IgD-negative memory B cell (primary cell): Measurements from ENCODE around the gene ARHGEF12. TPM values are rescaled to one million over a fixed set of nuclear protein-coding genes. Genes with fewer than 3 reads are reported as not detected.

Experiments used
- H3K27ac Mint-ChIP-seq, 3 donors: one replicate each; pipeline ENCODE4 v1.8.0; 2020 to 2022; ENCODE audit warnings: mild to moderate bottlenecking in 3 of 3, mixed read lengths in 3 of 3, moderate library complexity in 1 of 3
- H3K27me3 Mint-ChIP-seq: one replicate; pipeline ENCODE4 v1.8.0; 2021; ENCODE audit warnings: mixed read lengths
- H3K36me3 Mint-ChIP-seq: one replicate; pipeline ENCODE4 v1.8.0; 2020; ENCODE audit warnings: mild to moderate bottlenecking, mixed read lengths
- H3K4me1 Mint-ChIP-seq, 3 donors: one replicate each; pipeline ENCODE4 v1.8.0; 2020 to 2022; ENCODE audit warnings: mixed read lengths in 3 of 3, mild to moderate bottlenecking in 1 of 3
- H3K4me3 Mint-ChIP-seq, 4 donors: one replicate each; pipeline ENCODE4 v1.8.0; 2020 to 2022; ENCODE audit warnings: mild to moderate bottlenecking in 4 of 4, mixed read lengths in 4 of 4, moderate library complexity in 3 of 4
- H3K9me3 Mint-ChIP-seq, 3 donors: one replicate each; pipeline ENCODE4 v1.8.0; 2020 to 2021; ENCODE audit warnings: mixed read lengths in 3 of 3, mild to moderate bottlenecking in 1 of 3
- polyA plus RNA-seq: library from polyadenylated mRNA; unstranded; fragments of 300-500 nt; fragmentation: Illumina TruSeq; gene quantifications from one replicate; pipeline ENCODE4 v1.2.3, GENCODE V29; 2021

ARHGEF12 gene
- polyA plus RNA-seq, 1 donor from 2014 or later: 4.5 TPM

- Mint-ChIP-seq H3K27me3 (peaks cover 57% of the 10 kb centered on the region), H3K27ac (peak overlapping the region in 1 of 3 donors; percentile 10), H3K36me3 (no peaks in the 10 kb centered on the region), H3K4me1 (peaks cover 18 to 29% (median 21%) of the 10 kb centered on the region in 3 donors), H3K4me3 (peak overlapping the region in 1 of 4 donors; percentile 25), H3K9me3 (peaks cover 0 to 2% (median 0%) of the 10 kb centered on the region in 3 donors)
These were observed 7.2 kb downstream of the ARHGEF12 start for GRCh38 chr11:120343429-120343828.

- H3K9me3 Mint-ChIP-seq: peaks cover 0 to 2% (median 0%) of the 10 kb centered on the region in 3 donors
- no peaks in the 10 kb centered on the region for H3K36me3 Mint-ChIP-seq
- peak overlapping the region in 3 of 4 donors; percentile 7 to 80 (median 43) for H3K4me3 Mint-ChIP-seq
- peak overlapping the region; percentile 7 to 32 (median 25) for H3K27ac Mint-ChIP-seq
- H3K27me3 Mint-ChIP-seq: peaks cover 56% of the 10 kb centered on the region
- H3K4me1 Mint-ChIP-seq: peaks cover 16 to 26% (median 20%) of the 10 kb centered on the region in 3 donors
These were observed 8.2 kb downstream of the ARHGEF12 start for GRCh38 chr11:120344302-120345004.

- Mint-ChIP-seq H3K4me3 (no peak overlapping the region), H3K9me3 (peaks cover 0 to 2% (median 0%) of the 10 kb centered on the region in 3 donors), H3K4me1 (peaks cover 18 to 22% (median 20%) of the 10 kb centered on the region in 3 donors), H3K27ac (no peak overlapping the region), H3K27me3 (peaks cover 55% of the 10 kb centered on the region), H3K36me3 (no peaks in the 10 kb centered on the region)
These were observed 10.0 kb downstream of the ARHGEF12 start for GRCh38 chr11:120346233-120346632.

- peaks cover 50% of the 10 kb centered on the region for H3K27me3 Mint-ChIP-seq
- H3K4me1 Mint-ChIP-seq: peaks cover 6 to 10% (median 7%) of the 10 kb centered on the region in 3 donors
- H3K36me3 Mint-ChIP-seq: peaks cover 5% of the 10 kb centered on the region
- no peaks in the 10 kb centered on the region for H3K9me3 Mint-ChIP-seq
- H3K27ac Mint-ChIP-seq: no peak overlapping the region
- H3K4me3 Mint-ChIP-seq: no peak overlapping the region
These were observed 14.4 kb downstream of the ARHGEF12 start for GRCh38 chr11:120350637-120351036.

GRCh38 chr11:120352405-120352804 is 16.2 kb downstream of the ARHGEF12 start:
- peaks cover 41% of the 10 kb centered on the region for H3K27me3 Mint-ChIP-seq
- H3K4me3 Mint-ChIP-seq: no peak overlapping the region
- no peak overlapping the region for H3K27ac Mint-ChIP-seq
- peaks cover 3 to 7% (median 5%) of the 10 kb centered on the region in 3 donors for H3K4me1 Mint-ChIP-seq
- H3K36me3 Mint-ChIP-seq: peaks cover 5% of the 10 kb centered on the region
- peaks cover 0 to 1% (median 0%) of the 10 kb centered on the region in 3 donors for H3K9me3 Mint-ChIP-seq

GRCh38 chr11:120354068-120354467 is 17.9 kb downstream of the ARHGEF12 start:
- Mint-ChIP-seq H3K27ac (no peak overlapping the region), H3K27me3 (peaks cover 35% of the 10 kb centered on the region), H3K9me3 (peaks cover 0 to 1% (median 0%) of the 10 kb centered on the region in 3 donors), H3K4me3 (no peak overlapping the region), H3K36me3 (peaks cover 7% of the 10 kb centered on the region), H3K4me1 (peaks cover 3 to 5% (median 4%) of the 10 kb centered on the region in 3 donors)

GRCh38 chr11:120354779-120355178 is 18.6 kb downstream of the ARHGEF12 start:
- peaks cover 10% of the 10 kb centered on the region for H3K36me3 Mint-ChIP-seq
- H3K27ac Mint-ChIP-seq: no peak overlapping the region
- H3K27me3 Mint-ChIP-seq: peaks cover 30% of the 10 kb centered on the region
- H3K4me1 Mint-ChIP-seq: peaks cover 2 to 5% (median 3%) of the 10 kb centered on the region in 3 donors
- H3K4me3 Mint-ChIP-seq: no peak overlapping the region
- H3K9me3 Mint-ChIP-seq: peaks cover 0 to 1% (median 0%) of the 10 kb centered on the region in 3 donors

- peaks cover 8% of the 10 kb centered on the region for H3K36me3 Mint-ChIP-seq
These were observed 21.4 kb downstream of the ARHGEF12 start for GRCh38 chr11:120357620-120358019.

GRCh38 chr11:120358729-120359128 is 22.5 kb downstream of the ARHGEF12 start:
- Mint-ChIP-seq H3K4me3 (no peak overlapping the region), H3K9me3 (peaks cover 0 to 1% (median 0%) of the 10 kb centered on the region in 3 donors), H3K27me3 (peaks cover 2% of the 10 kb centered on the region), H3K27ac (no peak overlapping the region), H3K36me3 (peaks cover 7% of the 10 kb centered on the region), H3K4me1 (peaks cover 0 to 2% (median 2%) of the 10 kb centered on the region in 3 donors)

More at GRCh38 chr11:120357620-120358019, 21.4 kb downstream of the ARHGEF12 start:
- H3K4me1 Mint-ChIP-seq: peaks cover 2 to 3% (median 3%) of the 10 kb centered on the region in 3 donors
- H3K4me3 Mint-ChIP-seq: no peak overlapping the region
- H3K27me3 Mint-ChIP-seq: peaks cover 10% of the 10 kb centered on the region
- no peak overlapping the region for H3K27ac Mint-ChIP-seq
- peaks cover 0 to 1% (median 0%) of the 10 kb centered on the region in 3 donors for H3K9me3 Mint-ChIP-seq

- Mint-ChIP-seq H3K4me3 (no peak overlapping the region), H3K9me3 (no peaks in the 10 kb centered on the region), H3K27me3 (no peaks in the 10 kb centered on the region), H3K27ac (no peak overlapping the region), H3K4me1 (no peaks in the 10 kb centered on the region), H3K36me3 (peaks cover 5% of the 10 kb centered on the region)
These were observed 27.2 kb downstream of the ARHGEF12 start for GRCh38 chr11:120363436-120363835.

GRCh38 chr11:120365512-120365911 is 29.3 kb downstream of the ARHGEF12 start:
- no peaks in the 10 kb centered on the region for H3K27me3 Mint-ChIP-seq
- no peaks in the 10 kb centered on the region for H3K9me3 Mint-ChIP-seq
- no peaks in the 10 kb centered on the region for H3K4me1 Mint-ChIP-seq
- H3K27ac Mint-ChIP-seq: no peak overlapping the region
- no peak overlapping the region for H3K4me3 Mint-ChIP-seq
- peaks cover 2% of the 10 kb centered on the region for H3K36me3 Mint-ChIP-seq

- H3K4me1 Mint-ChIP-seq: peaks cover 2 to 6% (median 4%) of the 10 kb centered on the region in 3 donors
- H3K27me3 Mint-ChIP-seq: no peaks in the 10 kb centered on the region
- H3K36me3 Mint-ChIP-seq: no peaks in the 10 kb centered on the region
- no peak overlapping the region for H3K4me3 Mint-ChIP-seq
- H3K9me3 Mint-ChIP-seq: peaks cover 0 to 1% (median 0%) of the 10 kb centered on the region in 3 donors
- no peak overlapping the region for H3K27ac Mint-ChIP-seq
These were observed 36.1 kb downstream of the ARHGEF12 start for GRCh38 chr11:120372296-120372695.

- peaks cover 5% of the 10 kb centered on the region for H3K36me3 Mint-ChIP-seq
- no peak overlapping the region for H3K27ac Mint-ChIP-seq
- H3K9me3 Mint-ChIP-seq: peaks cover 3 to 8% (median 6%) of the 10 kb centered on the region in 3 donors
- H3K4me3 Mint-ChIP-seq: no peak overlapping the region
- H3K4me1 Mint-ChIP-seq: peaks cover 4 to 10% (median 7%) of the 10 kb centered on the region in 3 donors
- H3K27me3 Mint-ChIP-seq: no peaks in the 10 kb centered on the region
These were observed 38.9 kb downstream of the ARHGEF12 start for GRCh38 chr11:120375076-120375475.

- Mint-ChIP-seq H3K9me3 (peaks cover 3 to 8% (median 6%) of the 10 kb centered on the region in 3 donors), H3K27me3 (no peaks in the 10 kb centered on the region), H3K4me3 (no peak overlapping the region), H3K36me3 (peaks cover 5% of the 10 kb centered on the region), H3K4me1 (peaks cover 7 to 10% (median 8%) of the 10 kb centered on the region in 3 donors), H3K27ac (no peak overlapping the region)
These were observed 40.5 kb downstream of the ARHGEF12 start for GRCh38 chr11:120376547-120377182.

GRCh38 chr11:120378474-120378873 is 42.3 kb downstream of the ARHGEF12 start:
- Mint-ChIP-seq H3K27ac (peak overlapping the region in 1 of 3 donors; percentile 6), H3K27me3 (no peaks in the 10 kb centered on the region), H3K4me1 (peaks cover 7 to 12% (median 11%) of the 10 kb centered on the region in 3 donors), H3K4me3 (no peak overlapping the region), H3K9me3 (peaks cover 3 to 8% (median 7%) of the 10 kb centered on the region in 3 donors), H3K36me3 (peaks cover 5% of the 10 kb centered on the region)
